Measurements from ENCODE around the gene UBR4. TPM values are rescaled to one million over a fixed set of nuclear protein-coding genes. Genes with fewer than 3 reads are reported as not detected.

Gene UBR4
- total RNA-seq, 1 experiment from 2014 or later: 131 TPM

- H3K9me3 Mint-ChIP-seq: no peaks in the 10 kb centered on the region
- no peak overlapping the region for H4K8ac ChIP-seq (replicated peaks; ENCODE audit: insufficient read length, low read depth, low read length)
- H3K36me3 Mint-ChIP-seq (ENCODE audit: insufficient read depth in 1 of 3, low read depth in 3 of 3): peaks cover 61 to 98% (median 91%) of the 10 kb centered on the region in 3 experiments; a peak in 6 of 7 replicates
- no peak overlapping the region for H4K91ac ChIP-seq (ENCODE audit: insufficient read length, low read depth, low read length)
- no peak overlapping the region for H2AK5ac ChIP-seq (ENCODE audit: insufficient read length, low read length)
- no peak for DNase-seq
- no peaks in the 10 kb centered on the region for H3K27me3 ChIP-seq (ENCODE audit: insufficient read depth, low read length)
- no peak overlapping the region for H3K4ac ChIP-seq (ENCODE audit: low read depth, low read length)
- no peak overlapping the region for H4K5ac ChIP-seq (ENCODE audit: insufficient read length, low read depth, low read length)
- H3K23me2 ChIP-seq (ENCODE audit: insufficient read length, low read depth, low read length, poor library complexity, severe bottlenecking): no peaks in the 10 kb centered on the region
- H3K4me2 ChIP-seq (ENCODE audit: insufficient read depth, insufficient read length, low read length): no peak overlapping the region
- no peak overlapping the region for H2BK12ac ChIP-seq (ENCODE audit: insufficient read length, low read depth, low read length)
- no peak overlapping the region for H3K27ac ChIP-seq (ENCODE audit: insufficient read length, low read depth, low read length)
- H3K27me3 Mint-ChIP-seq (ENCODE audit: low read depth): no peaks in the 10 kb centered on the region
- no peak overlapping the region for H3K14ac ChIP-seq (ENCODE audit: insufficient read depth, low read length)
- no peak overlapping the region for H2AFZ ChIP-seq (ENCODE audit: low read length)
- no peak overlapping the region for H3K27ac Mint-ChIP-seq
- TF ChIP-seq CTCF (conservative IDR thresholded peaks at IDR 0.05): no peak
- H3K4me3 Mint-ChIP-seq: no peak overlapping the region
- no peaks in the 10 kb centered on the region for H3K79me2 ChIP-seq (ENCODE audit: insufficient read depth, low read length)
- no peak overlapping the region for H2BK120ac ChIP-seq (ENCODE audit: low read depth, low read length, poor library complexity, severe bottlenecking)
- no peak overlapping the region for H3K9ac ChIP-seq (ENCODE audit: extremely low read depth, insufficient read length, low read length)
- no peak overlapping the region for H3T11ph ChIP-seq (ENCODE audit: low read length)
- H2BK15ac ChIP-seq (ENCODE audit: low read depth, low read length): no peak overlapping the region
- no peaks in the 10 kb centered on the region for H4K20me1 ChIP-seq (ENCODE audit: control insufficient read depth, insufficient read depth, insufficient read length)
- H3K23ac ChIP-seq (ENCODE audit: insufficient read length, low read depth, low read length): no peak overlapping the region
- WGBS (ENCODE audit: extremely low coverage, insufficient read length, low lambda C conversion rate): no CpG with 5 or more reads among the region's 7 CpGs
- no peaks in the 10 kb centered on the region for H3K79me1 ChIP-seq (ENCODE audit: insufficient read depth, low read depth, low read length, poor library complexity, severe bottlenecking)
- no peak overlapping the region for H3K18ac ChIP-seq (ENCODE audit: insufficient read length, low read depth, low read length)
- no peaks in the 10 kb centered on the region for H3K4me1 Mint-ChIP-seq
- no peak overlapping the region for H3K56ac ChIP-seq (ENCODE audit: insufficient read length, low read depth, low read length)
- H3K9me3 ChIP-seq (ENCODE audit: control insufficient read depth, low read depth, low read length): no peaks in the 10 kb centered on the region
- no peak overlapping the region for H2BK20ac ChIP-seq (ENCODE audit: low read depth, low read length, poor library complexity, severe bottlenecking)
- H2BK5ac ChIP-seq (ENCODE audit: insufficient read length, low read length): no peak overlapping the region
- no peaks in the 10 kb centered on the region for H3K4me1 ChIP-seq (ENCODE audit: insufficient read depth, low read length)
Observed at GRCh38 chr1:19120070-19120469, 90.0 kb downstream of the UBR4 start.
